Adrenal gland (tissue), 5 donors: ENCODE data around the gene CNIH2.
"Not testable (repeated sequence)": the region's sequence is repeated elsewhere in the genome, so short reads cannot be mapped to it uniquely, and the experiment has no call there.

ENCODE experiments used
- POLR2A ChIP-seq, 2 donors: fragments of 450-650 bp; IDR thresholded peaks; one replicate each; pipeline ENCODE4 v1.6.1; 2017; ENCODE audit warnings: antibody characterized with exemption in 2 of 2, mild to moderate bottlenecking in 2 of 2, moderate library complexity in 1 of 2
- TF ChIP-seq, protein P1 (sequence below), 6 experiments: fragments of 450-650 bp in 4 of 6; fragments of 200-600 bp in 2 of 6; sonication (generic) in 1 of 6; IDR thresholded peaks; 1 replicate in 5 of 6; 2 replicates in 1 of 6; pipeline versions ENCODE4 v1.5.1 to v1.8.0; 2016 to 2021; ENCODE audit warnings: antibody characterized with exemption in 6 of 6, mild to moderate bottlenecking in 2 of 6, moderate library complexity in 1 of 6
- donor health status: DM: no; HTN: no; CAD: no.

DNA sequence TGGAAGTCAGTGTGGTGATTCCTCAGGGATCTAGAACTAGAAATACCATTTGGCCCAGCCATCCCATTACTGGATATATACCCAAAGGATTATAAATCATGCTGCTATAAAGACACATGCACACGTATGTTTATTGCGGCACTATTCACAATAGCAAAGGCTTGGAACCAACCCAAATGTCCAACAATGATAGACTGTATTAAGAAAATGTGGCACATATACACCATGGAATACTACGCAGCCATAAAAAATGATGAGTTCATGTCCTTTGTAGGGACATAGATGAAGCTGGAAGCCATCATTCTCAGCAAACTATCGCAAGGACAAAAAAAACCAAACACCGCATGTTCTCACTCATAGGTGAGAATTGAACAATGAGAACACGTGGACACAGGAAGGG lies 42.8 kb downstream of the CNIH2 start:
- TF ChIP-seq, protein P1, sequence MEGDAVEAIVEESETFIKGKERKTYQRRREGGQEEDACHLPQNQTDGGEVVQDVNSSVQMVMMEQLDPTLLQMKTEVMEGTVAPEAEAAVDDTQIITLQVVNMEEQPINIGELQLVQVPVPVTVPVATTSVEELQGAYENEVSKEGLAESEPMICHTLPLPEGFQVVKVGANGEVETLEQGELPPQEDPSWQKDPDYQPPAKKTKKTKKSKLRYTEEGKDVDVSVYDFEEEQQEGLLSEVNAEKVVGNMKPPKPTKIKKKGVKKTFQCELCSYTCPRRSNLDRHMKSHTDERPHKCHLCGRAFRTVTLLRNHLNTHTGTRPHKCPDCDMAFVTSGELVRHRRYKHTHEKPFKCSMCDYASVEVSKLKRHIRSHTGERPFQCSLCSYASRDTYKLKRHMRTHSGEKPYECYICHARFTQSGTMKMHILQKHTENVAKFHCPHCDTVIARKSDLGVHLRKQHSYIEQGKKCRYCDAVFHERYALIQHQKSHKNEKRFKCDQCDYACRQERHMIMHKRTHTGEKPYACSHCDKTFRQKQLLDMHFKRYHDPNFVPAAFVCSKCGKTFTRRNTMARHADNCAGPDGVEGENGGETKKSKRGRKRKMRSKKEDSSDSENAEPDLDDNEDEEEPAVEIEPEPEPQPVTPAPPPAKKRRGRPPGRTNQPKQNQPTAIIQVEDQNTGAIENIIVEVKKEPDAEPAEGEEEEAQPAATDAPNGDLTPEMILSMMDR (IDR thresholded peaks at IDR 0.05) = not testable (repeated sequence)
- TF ChIP-seq POLR2A (IDR thresholded peaks at IDR 0.05) = not testable (repeated sequence)
